Glutamatergic neuron (in vitro differentiated cells): ENCODE results near the gene TEX44. TPM values are rescaled to one million over a fixed set of nuclear protein-coding genes. Genes with fewer than 3 reads are reported as not detected.
A peak's percentile ranks its signal among the peaks of the same experiment; 100 is the strongest.

ENCODE experiments used
- DNase-seq: peaks from one replicate; pipeline ENCODE4 v3.0.0; 2022
- H3K27ac Mint-ChIP-seq: one replicate; pipeline ENCODE4 v1.8.0; 2020; ENCODE audit warnings: mild to moderate bottlenecking, mixed read lengths, inconsistent platforms; ENCODE audit not compliant: unreplicated experiment
- H3K27me3 Mint-ChIP-seq: one replicate; pipeline ENCODE4 v1.8.0; 2020; ENCODE audit warnings: mild to moderate bottlenecking, moderate library complexity, mixed read lengths, inconsistent platforms; ENCODE audit not compliant: unreplicated experiment
- H3K36me3 Mint-ChIP-seq: one replicate; pipeline ENCODE4 v1.8.0; 2020; ENCODE audit warnings: mild to moderate bottlenecking, mixed read lengths, inconsistent platforms; ENCODE audit not compliant: unreplicated experiment
- H3K4me1 Mint-ChIP-seq: one replicate; pipeline ENCODE4 v1.8.0; 2020; ENCODE audit warnings: mild to moderate bottlenecking, low read depth, mixed read lengths, inconsistent platforms; ENCODE audit not compliant: unreplicated experiment
- H3K4me3 Mint-ChIP-seq: one replicate; pipeline ENCODE4 v1.8.0; 2020; ENCODE audit warnings: mild to moderate bottlenecking, mixed read lengths, inconsistent platforms; ENCODE audit not compliant: unreplicated experiment
- H3K9me3 Mint-ChIP-seq: one replicate; pipeline ENCODE4 v1.8.0; 2020; ENCODE audit warnings: mild to moderate bottlenecking, moderate library complexity, mixed read lengths, inconsistent platforms; ENCODE audit not compliant: unreplicated experiment
- total RNA-seq: library from RNA; stranded (reverse); fragmentation: NEBNext Ultra II Directional; extraction: Animal tissue kit (Norgen Biotek cat#: 25700); gene quantifications from one replicate; pipeline ENCODE4 v1.2.1, GENCODE V29; 2021; ENCODE audit not compliant: unreplicated experiment
- TF ChIP-seq, protein P1 (sequence below): fragments of 200-600 bp; sonication (generic); IDR thresholded peaks from one replicate; pipeline ENCODE4 v1.5.0; 2021; ENCODE audit not compliant: partially characterized antibody, unreplicated experiment

The TEX44 gene
- total RNA-seq, 1 donor from 2014 or later = not detected

DNA sequence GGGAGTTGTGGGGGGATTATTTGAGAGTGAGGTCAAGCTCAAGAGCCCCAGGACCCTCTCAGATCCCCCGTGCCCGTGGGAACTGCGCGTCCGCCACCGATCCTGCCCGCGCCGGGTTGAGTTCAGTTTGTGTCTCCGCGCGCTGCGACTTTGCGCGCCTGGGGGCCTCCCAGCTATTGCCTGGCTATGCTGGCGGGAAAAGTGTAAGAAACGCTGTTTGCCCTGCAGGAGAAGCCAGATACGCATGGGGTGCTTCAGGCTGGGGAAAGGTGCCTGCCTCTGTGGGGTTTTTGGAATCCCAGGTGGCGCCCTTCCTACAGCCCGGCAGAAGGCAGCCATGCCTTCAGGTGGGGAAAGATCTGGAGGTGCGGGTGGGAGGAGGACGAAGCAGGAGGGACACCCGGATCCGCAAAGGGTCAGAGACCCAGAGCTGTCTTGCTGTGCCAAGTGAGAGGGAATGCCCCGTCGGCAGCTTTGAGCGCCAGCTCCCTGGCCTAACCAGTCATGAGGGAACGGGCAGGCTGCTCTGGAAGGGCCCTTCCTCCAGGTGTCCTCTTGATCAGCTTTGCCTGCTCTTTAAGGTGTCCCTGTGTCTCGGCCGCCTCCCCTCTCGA is 22.5 kb downstream of the TEX44 start:
- peaks cover 12% of the 10 kb centered on the region for H3K4me1 Mint-ChIP-seq
- peaks cover 6% of the 10 kb centered on the region for H3K27me3 Mint-ChIP-seq
- H3K27ac Mint-ChIP-seq = peak overlapping the region; percentile 55
- H3K9me3 Mint-ChIP-seq = peaks cover 3% of the 10 kb centered on the region
- TF ChIP-seq, protein P1, sequence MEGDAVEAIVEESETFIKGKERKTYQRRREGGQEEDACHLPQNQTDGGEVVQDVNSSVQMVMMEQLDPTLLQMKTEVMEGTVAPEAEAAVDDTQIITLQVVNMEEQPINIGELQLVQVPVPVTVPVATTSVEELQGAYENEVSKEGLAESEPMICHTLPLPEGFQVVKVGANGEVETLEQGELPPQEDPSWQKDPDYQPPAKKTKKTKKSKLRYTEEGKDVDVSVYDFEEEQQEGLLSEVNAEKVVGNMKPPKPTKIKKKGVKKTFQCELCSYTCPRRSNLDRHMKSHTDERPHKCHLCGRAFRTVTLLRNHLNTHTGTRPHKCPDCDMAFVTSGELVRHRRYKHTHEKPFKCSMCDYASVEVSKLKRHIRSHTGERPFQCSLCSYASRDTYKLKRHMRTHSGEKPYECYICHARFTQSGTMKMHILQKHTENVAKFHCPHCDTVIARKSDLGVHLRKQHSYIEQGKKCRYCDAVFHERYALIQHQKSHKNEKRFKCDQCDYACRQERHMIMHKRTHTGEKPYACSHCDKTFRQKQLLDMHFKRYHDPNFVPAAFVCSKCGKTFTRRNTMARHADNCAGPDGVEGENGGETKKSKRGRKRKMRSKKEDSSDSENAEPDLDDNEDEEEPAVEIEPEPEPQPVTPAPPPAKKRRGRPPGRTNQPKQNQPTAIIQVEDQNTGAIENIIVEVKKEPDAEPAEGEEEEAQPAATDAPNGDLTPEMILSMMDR = peak; percentile 1
- peak overlapping the region; percentile 74 for H3K4me3 Mint-ChIP-seq
- no peaks in the 10 kb centered on the region for H3K36me3 Mint-ChIP-seq
- no peak for DNase-seq

DNA sequence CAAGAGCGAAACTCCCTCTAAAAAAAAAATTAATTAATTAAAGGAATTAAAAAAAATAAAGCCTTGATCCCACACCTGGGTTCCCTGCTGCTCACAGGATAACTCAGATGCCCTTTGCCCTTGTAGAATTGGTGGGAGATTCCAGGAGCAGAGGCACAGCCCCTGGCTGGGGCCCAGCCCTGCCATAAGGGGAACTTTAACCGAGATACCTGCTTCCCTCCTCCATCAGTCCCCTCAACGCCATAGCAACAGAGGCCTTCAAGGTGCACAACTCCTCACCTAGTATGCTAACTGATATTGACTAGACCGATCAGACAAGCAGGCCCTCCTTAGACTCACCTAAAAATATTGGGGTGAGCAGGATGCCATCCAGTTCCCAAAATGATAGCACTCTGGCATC is 23.6 kb downstream of the TEX44 start:
- no peak for DNase-seq
- peaks cover 1% of the 10 kb centered on the region for H3K9me3 Mint-ChIP-seq
- H3K27me3 Mint-ChIP-seq = peaks cover 5% of the 10 kb centered on the region
- no peaks in the 10 kb centered on the region for H3K36me3 Mint-ChIP-seq
- peaks cover 16% of the 10 kb centered on the region for H3K4me1 Mint-ChIP-seq
- TF ChIP-seq, protein P1 = no peak
- no peak overlapping the region for H3K4me3 Mint-ChIP-seq
- no peak overlapping the region for H3K27ac Mint-ChIP-seq

DNA sequence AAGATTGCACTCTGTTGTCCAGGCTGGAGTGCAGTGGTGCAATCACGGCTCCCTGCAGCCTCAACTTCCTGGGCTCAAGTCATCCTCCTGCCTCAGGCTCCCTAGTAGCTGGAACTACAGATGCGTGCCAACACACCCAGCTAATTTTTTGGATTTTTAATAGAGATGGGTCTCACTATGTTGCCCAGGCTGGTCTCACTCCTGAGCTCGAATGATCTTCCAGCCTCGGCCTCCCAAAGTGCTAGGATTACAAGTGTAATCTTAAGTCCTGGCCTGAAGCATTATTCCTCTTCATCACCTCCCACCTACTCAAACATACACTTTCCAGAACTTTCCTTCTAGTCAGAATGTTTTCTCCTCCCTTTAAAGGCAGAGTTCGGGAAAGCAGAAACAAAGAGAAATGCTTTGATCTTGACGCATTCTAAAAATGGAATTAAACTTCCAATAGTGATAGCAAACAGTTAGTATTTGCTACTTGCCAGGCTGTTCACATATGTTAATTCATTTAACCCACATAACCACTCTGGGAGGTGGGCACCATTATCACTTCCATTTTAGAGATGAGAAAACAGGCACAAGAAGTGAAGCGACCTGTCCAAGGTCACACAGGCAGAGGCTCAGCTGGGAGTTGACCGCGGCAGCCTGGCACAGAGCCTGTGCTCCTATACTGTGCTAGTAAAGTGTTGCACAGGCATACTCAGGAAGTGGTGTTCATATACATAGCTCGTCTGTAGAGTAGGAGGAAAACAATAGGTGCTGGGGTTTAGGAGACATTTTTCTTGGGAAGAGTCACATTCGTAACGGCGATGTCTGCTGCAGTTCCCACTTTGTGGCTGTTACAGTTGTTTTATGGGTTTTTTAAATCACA is 24.6 kb downstream of the TEX44 start:
- Mint-ChIP-seq H3K27ac (no peak overlapping the region), H3K4me1 (peaks cover 16% of the 10 kb centered on the region), H3K4me3 (no peak overlapping the region), H3K36me3 (no peaks in the 10 kb centered on the region), H3K9me3 (peaks cover 1% of the 10 kb centered on the region), H3K27me3 (peaks cover 5% of the 10 kb centered on the region)
- TF ChIP-seq, protein P1 = no peak
- no peak for DNase-seq

DNA sequence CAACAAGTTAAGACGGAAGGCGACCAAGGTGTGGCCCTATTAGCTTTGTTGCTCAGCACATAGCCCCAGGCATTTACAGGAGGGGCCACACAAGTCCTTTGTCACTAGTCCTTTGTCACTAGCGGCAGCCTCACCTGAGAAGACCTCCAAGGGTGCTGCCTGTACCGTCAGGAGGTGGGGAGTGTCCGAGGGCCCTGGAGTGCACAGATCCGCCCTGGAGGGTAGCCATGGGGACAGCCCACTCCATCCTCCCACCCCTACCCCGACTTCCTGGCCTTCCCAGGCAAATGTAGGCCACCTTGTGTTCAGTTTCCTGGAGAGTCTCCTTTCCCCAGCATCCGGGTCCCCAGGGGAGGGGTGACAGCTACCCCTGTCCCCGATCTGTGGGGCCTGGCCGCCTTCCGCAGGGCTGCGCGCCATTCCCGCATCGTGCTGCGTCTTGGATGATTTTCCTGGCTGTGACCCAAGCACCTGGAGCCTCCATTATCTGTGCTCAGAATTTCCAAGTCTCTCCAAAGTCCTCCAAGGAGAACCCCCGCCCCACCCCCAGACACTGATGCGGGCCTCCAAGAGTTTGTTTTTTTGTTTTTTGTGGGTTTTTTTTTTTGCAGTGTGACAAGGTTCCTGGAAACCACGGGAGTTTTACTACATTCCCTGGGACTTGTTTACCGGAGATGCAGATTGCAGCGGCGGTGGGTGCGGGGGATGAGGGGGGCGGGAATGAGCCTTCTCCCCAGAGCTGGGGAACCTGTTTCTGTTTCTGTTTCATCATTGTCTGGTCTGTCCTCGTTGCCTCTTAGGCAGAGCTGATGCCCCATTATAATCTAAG is 28.6 kb downstream of the TEX44 start:
- H3K36me3 Mint-ChIP-seq = no peaks in the 10 kb centered on the region
- H3K27ac Mint-ChIP-seq = no peak overlapping the region
- H3K4me1 Mint-ChIP-seq = peaks cover 12% of the 10 kb centered on the region
- H3K27me3 Mint-ChIP-seq = peaks cover 2% of the 10 kb centered on the region
- H3K4me3 Mint-ChIP-seq = no peak overlapping the region
- DNase-seq = no peak
- peaks cover 1% of the 10 kb centered on the region for H3K9me3 Mint-ChIP-seq
- TF ChIP-seq, protein P1 = no peak
